Measurements from ENCODE around the gene RPS6KA1.

RPS6KA1 gene

DNA sequence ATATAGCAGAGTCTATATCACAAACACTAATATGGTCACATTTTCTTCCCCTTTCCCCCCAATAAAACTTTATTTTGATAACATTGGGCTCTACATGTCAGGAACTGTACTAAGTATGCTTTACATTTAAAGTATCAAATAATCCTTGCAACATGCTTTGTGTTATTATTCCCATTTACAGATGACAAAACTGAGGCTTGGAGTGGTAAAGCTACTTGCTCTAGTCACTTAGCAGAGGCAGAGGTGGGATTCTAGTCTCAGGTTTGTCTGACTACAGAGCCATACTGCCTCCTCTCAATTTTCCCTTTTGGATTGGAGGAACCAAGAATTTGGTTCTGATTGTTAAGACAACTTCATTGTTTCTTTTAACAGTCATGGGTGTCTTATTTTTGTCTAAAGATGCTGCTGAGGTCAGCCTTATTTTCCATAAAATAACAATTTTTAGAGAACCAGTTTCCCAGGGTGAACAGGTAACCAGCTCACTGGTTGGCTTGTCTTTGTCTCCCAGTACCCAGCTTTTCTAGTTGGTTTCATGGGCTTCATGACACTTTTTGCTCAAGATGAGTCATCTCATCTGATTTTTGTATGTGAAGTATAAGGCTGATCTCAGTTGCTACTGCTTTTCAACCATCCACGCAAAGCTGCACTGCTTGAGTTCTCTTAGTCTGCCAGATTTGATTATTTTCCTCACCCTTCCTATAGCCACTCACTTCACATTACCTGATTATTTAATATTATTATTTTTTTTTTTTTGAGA lies 85.3 kb downstream of the RPS6KA1 start:
- no peak for DNase-seq (ENCODE audit: extremely low spot score)
- POLR2A ChIA-PET: interaction anchor here (0.6 kb wide), 1 partner anchor 321 kb away, joined by 13 read pairs; no protein-coding TSS in a partner anchor
- TF ChIP-seq, protein P1, sequence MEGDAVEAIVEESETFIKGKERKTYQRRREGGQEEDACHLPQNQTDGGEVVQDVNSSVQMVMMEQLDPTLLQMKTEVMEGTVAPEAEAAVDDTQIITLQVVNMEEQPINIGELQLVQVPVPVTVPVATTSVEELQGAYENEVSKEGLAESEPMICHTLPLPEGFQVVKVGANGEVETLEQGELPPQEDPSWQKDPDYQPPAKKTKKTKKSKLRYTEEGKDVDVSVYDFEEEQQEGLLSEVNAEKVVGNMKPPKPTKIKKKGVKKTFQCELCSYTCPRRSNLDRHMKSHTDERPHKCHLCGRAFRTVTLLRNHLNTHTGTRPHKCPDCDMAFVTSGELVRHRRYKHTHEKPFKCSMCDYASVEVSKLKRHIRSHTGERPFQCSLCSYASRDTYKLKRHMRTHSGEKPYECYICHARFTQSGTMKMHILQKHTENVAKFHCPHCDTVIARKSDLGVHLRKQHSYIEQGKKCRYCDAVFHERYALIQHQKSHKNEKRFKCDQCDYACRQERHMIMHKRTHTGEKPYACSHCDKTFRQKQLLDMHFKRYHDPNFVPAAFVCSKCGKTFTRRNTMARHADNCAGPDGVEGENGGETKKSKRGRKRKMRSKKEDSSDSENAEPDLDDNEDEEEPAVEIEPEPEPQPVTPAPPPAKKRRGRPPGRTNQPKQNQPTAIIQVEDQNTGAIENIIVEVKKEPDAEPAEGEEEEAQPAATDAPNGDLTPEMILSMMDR (IDR thresholded peaks at IDR 0.05; ENCODE audit: control extremely low read depth, extremely low read depth, low read depth, missing control alignments): no peak
- CTCF ChIA-PET: interaction anchor here (0.7 to 3.4 kb wide), 7 partner anchors 12 to 315 kb away, joined by 3 to 23 read pairs (median 3); partner anchors contain the start of gene PIGV

DNA sequence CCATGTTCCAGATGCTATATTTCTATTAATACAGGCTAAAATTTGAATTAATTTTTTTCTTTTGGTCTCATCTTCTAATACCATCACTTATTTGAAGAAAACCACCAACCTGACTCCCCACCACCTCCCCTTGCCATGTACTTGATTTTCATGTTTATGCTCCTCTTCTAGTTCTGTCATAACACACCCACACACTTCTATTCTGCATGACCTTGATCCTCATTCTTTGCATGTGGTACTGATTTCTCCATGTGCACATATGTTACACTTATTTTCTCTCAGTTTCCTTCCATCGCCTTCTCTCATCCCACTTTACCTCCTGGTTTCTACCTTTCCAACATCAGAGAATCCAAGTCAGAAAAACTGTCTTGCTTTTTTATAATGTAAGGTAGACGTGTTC lies 87.3 kb downstream of the RPS6KA1 start:
- CTCF ChIA-PET: interaction anchor here (1.3 to 2.3 kb wide), 2 partner anchors 63 to 172 kb away, joined by 3 to 12 read pairs; no protein-coding TSS in a partner anchor
- POLR2A ChIA-PET: no interaction called here
- no peak for DNase-seq (ENCODE audit: extremely low spot score)
- TF ChIP-seq, protein P1 (IDR thresholded peaks at IDR 0.05; ENCODE audit: control extremely low read depth, extremely low read depth, low read depth, missing control alignments): no peak

DNA sequence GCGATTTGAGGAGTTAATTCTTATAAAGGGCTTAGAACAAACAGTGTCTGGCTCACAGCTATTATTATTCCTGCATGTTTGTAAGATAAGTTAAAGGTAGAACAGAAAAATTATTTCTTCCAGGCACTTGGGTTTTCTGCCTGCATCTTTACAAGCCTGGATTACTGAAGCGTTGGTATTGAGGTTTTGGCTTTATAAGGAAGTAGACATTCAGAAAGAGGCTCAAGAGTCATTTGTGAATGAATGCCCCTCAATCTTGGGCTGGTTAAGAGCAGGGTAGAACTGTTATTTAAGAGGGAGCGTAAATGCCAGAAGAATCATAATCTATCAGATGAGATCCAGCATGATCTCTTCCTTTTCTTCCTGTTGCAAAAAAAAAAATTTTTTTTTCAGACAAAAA lies 89.0 kb downstream of the RPS6KA1 start:
- DNase-seq (ENCODE audit: extremely low spot score): no peak
- CTCF ChIA-PET: interaction anchor here (0.8 to 1.5 kb wide), 3 partner anchors 73 to 270 kb away, joined by 3 read pairs; no protein-coding TSS in a partner anchor
- TF ChIP-seq, protein P1 (IDR thresholded peaks at IDR 0.05; ENCODE audit: control extremely low read depth, extremely low read depth, low read depth, missing control alignments): no peak
- POLR2A ChIA-PET: no interaction called here
